ENCODE results near the gene TNK1. TPM values are rescaled to one million over a fixed set of nuclear protein-coding genes. Genes with fewer than 3 reads are reported as not detected.

Gene TNK1
- total RNA-seq, 1 donor: 2.2 TPM

GRCh38 chr17:7341842-7342241 lies 39.0 kb upstream of the TNK1 start:
- TF ChIP-seq CTCF (IDR thresholded peaks at IDR 0.05; ENCODE audit: insufficient read depth, low read depth, low read length): no peak
- H3K4me3 ChIP-seq (ENCODE audit: low read depth, low read length): no peak overlapping the region
- DNase-seq (ENCODE audit: low read depth): no peak

- no peak overlapping the region for H3K4me3 ChIP-seq (ENCODE audit: low read depth, low read length)
- TF ChIP-seq CTCF (IDR thresholded peaks at IDR 0.05; ENCODE audit: insufficient read depth, low read depth, low read length): no peak
- DNase-seq (ENCODE audit: low read depth): no peak
These were observed 37.6 kb upstream of the TNK1 start for GRCh38 chr17:7343250-7343649.

GRCh38 chr17:7346761-7347614 lies 33.9 kb upstream of the TNK1 start:
- H3K4me3 ChIP-seq (ENCODE audit: low read depth, low read length): no peak overlapping the region
- no peak for TF ChIP-seq CTCF (IDR thresholded peaks at IDR 0.05; ENCODE audit: insufficient read depth, low read depth, low read length)
- no peak for DNase-seq (ENCODE audit: low read depth)

- TF ChIP-seq CTCF (IDR thresholded peaks at IDR 0.05; ENCODE audit: insufficient read depth, low read depth, low read length): no peak
- H3K4me3 ChIP-seq (ENCODE audit: low read depth, low read length): no peak overlapping the region
- no peak for DNase-seq (ENCODE audit: low read depth)
These were observed 33.0 kb upstream of the TNK1 start for GRCh38 chr17:7347630-7348477.

GRCh38 chr17:7348478-7349242 lies 32.2 kb upstream of the TNK1 start:
- TF ChIP-seq CTCF (IDR thresholded peaks at IDR 0.05; ENCODE audit: insufficient read depth, low read depth, low read length): no peak
- no peak overlapping the region for H3K4me3 ChIP-seq (ENCODE audit: low read depth, low read length)
- peak; percentile 19 for DNase-seq (ENCODE audit: low read depth)

GRCh38 chr17:7351665-7352502 lies 29.0 kb upstream of the TNK1 start, which contains the start of gene KCTD11:
Gene KCTD11 (plus strand): TSS chr17:7352162.
- peak; percentile 47 for TF ChIP-seq CTCF (IDR thresholded peaks at IDR 0.05; ENCODE audit: insufficient read depth, low read depth, low read length)
- DNase-seq (ENCODE audit: low read depth): peak; percentile 90
- peak within 1 kb of the TSS; percentile 94 for H3K4me3 ChIP-seq (ENCODE audit: low read depth, low read length)
